ENCODE data around the gene ZNF460. TPM values are rescaled to one million over a fixed set of nuclear protein-coding genes. Genes with fewer than 3 reads are reported as not detected.

Gene ZNF460
- total and polyA plus RNA-seq, 2 of the 13 experiments (the other 11 are each of a cell fraction or from before 2014, with no cell fraction given): 14.5 to 44.8 TPM

DNA sequence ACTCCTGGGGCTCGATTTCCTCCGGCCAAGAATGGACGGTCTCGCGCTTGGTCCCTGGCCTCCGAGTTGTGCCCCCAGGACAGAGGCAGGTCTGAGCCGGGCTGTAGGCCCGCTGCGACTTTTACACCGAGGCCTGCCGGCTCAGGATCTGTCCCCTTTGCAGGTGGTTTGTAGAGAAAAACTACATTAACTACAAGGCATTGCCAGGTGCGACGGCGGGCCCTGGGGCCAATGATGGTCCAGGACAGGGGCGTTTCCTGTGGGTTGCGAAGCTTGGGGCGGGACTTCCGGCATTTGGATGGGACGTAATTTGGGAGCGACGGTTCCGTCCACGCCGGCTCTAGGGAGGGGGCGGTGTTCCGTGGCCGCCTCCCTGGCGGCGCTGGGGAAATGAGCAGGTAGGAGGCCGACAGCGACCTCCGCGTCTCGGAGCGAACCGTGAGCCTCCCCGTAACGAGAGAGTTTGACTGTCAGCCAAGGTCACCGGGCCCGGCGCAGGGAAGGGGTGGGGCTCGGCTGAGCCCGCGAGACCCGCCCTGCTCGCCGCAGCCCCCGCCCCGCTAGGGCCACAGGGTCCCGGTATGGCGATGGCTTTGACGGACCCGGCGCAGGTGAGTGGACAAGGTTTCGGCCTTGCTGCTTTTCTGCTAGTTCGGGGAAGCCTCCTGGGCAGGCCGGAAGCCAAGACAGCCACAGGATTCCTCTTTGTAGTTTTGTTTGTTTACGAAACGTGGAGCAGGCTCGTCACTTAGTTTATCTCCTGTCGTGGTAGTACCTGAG is 39.8 kb upstream of the ZNF460 start, which contains the start of gene ZNF805 (continued):
- TF ChIP-seq, protein P1, sequence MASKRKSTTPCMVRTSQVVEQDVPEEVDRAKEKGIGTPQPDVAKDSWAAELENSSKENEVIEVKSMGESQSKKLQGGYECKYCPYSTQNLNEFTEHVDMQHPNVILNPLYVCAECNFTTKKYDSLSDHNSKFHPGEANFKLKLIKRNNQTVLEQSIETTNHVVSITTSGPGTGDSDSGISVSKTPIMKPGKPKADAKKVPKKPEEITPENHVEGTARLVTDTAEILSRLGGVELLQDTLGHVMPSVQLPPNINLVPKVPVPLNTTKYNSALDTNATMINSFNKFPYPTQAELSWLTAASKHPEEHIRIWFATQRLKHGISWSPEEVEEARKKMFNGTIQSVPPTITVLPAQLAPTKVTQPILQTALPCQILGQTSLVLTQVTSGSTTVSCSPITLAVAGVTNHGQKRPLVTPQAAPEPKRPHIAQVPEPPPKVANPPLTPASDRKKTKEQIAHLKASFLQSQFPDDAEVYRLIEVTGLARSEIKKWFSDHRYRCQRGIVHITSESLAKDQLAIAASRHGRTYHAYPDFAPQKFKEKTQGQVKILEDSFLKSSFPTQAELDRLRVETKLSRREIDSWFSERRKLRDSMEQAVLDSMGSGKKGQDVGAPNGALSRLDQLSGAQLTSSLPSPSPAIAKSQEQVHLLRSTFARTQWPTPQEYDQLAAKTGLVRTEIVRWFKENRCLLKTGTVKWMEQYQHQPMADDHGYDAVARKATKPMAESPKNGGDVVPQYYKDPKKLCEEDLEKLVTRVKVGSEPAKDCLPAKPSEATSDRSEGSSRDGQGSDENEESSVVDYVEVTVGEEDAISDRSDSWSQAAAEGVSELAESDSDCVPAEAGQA (IDR thresholded peaks at IDR 0.05; ENCODE audit: low read depth): peak; percentile 91
- TF ChIP-seq, protein P1 (CRISPR knock-in tag; IDR thresholded peaks at IDR 0.05; ENCODE audit: borderline replicate concordance): no peak
- TF ChIP-seq POLR2A (IDR thresholded peaks at IDR 0.05; ENCODE audit: insufficient read depth in 1 of 2, low read depth in 2 of 2, low read length in 2 of 2) (peak; percentile 68 to 76; a peak in 3 of 4 replicates), ZFP37 (CRISPR knock-in tag; IDR thresholded peaks at IDR 0.05; ENCODE audit: borderline replicate concordance) (peak; percentile 19; the same call in 1 of the 2 replicates), NFYC (CRISPR knock-in tag; IDR thresholded peaks at IDR 0.05) (peak; percentile 91), ZFP82 (CRISPR knock-in tag; IDR thresholded peaks at IDR 0.05; ENCODE audit: borderline replicate concordance) (0 out of 2 replicates have a peak, but pooled peaks have one; percentile 65), AKAP8 (CRISPR knock-in tag; IDR thresholded peaks at IDR 0.05) (peak; percentile 66; the same call in 1 of the 2 replicates), SNAI1 (CRISPR knock-in tag; IDR thresholded peaks at IDR 0.05; ENCODE audit: borderline replicate concordance) (no peak), ZNF543 (CRISPR knock-in tag; IDR thresholded peaks at IDR 0.05) (no peak; the same call in 1 of the 2 replicates)
- TF ChIP-seq, protein P2, sequence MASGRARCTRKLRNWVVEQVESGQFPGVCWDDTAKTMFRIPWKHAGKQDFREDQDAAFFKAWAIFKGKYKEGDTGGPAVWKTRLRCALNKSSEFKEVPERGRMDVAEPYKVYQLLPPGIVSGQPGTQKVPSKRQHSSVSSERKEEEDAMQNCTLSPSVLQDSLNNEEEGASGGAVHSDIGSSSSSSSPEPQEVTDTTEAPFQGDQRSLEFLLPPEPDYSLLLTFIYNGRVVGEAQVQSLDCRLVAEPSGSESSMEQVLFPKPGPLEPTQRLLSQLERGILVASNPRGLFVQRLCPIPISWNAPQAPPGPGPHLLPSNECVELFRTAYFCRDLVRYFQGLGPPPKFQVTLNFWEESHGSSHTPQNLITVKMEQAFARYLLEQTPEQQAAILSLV (CRISPR knock-in tag; IDR thresholded peaks at IDR 0.05; ENCODE audit: borderline replicate concordance): peak; percentile 84; the same call in 1 of the 2 replicates
- TF ChIP-seq, protein P3, sequence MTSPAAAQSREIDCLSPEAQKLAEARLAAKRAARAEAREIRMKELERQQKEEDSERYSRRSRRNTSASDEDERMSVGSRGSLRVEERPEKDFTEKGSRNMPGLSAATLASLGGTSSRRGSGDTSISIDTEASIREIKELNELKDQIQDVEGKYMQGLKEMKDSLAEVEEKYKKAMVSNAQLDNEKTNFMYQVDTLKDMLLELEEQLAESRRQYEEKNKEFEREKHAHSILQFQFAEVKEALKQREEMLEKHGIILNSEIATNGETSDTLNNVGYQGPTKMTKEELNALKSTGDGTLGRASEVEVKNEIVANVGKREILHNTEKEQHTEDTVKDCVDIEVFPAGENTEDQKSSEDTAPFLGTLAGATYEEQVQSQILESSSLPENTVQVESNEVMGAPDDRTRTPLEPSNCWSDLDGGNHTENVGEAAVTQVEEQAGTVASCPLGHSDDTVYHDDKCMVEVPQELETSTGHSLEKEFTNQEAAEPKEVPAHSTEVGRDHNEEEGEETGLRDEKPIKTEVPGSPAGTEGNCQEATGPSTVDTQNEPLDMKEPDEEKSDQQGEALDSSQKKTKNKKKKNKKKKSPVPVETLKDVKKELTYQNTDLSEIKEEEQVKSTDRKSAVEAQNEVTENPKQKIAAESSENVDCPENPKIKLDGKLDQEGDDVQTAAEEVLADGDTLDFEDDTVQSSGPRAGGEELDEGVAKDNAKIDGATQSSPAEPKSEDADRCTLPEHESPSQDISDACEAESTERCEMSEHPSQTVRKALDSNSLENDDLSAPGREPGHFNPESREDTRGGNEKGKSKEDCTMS (CRISPR knock-in tag; conservative IDR thresholded peaks at IDR 0.05): no peak
- TF ChIP-seq, protein P4, sequence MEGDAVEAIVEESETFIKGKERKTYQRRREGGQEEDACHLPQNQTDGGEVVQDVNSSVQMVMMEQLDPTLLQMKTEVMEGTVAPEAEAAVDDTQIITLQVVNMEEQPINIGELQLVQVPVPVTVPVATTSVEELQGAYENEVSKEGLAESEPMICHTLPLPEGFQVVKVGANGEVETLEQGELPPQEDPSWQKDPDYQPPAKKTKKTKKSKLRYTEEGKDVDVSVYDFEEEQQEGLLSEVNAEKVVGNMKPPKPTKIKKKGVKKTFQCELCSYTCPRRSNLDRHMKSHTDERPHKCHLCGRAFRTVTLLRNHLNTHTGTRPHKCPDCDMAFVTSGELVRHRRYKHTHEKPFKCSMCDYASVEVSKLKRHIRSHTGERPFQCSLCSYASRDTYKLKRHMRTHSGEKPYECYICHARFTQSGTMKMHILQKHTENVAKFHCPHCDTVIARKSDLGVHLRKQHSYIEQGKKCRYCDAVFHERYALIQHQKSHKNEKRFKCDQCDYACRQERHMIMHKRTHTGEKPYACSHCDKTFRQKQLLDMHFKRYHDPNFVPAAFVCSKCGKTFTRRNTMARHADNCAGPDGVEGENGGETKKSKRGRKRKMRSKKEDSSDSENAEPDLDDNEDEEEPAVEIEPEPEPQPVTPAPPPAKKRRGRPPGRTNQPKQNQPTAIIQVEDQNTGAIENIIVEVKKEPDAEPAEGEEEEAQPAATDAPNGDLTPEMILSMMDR (CRISPR knock-in tag; IDR thresholded peaks at IDR 0.05): peak; percentile 41
- TF ChIP-seq, protein P5, sequence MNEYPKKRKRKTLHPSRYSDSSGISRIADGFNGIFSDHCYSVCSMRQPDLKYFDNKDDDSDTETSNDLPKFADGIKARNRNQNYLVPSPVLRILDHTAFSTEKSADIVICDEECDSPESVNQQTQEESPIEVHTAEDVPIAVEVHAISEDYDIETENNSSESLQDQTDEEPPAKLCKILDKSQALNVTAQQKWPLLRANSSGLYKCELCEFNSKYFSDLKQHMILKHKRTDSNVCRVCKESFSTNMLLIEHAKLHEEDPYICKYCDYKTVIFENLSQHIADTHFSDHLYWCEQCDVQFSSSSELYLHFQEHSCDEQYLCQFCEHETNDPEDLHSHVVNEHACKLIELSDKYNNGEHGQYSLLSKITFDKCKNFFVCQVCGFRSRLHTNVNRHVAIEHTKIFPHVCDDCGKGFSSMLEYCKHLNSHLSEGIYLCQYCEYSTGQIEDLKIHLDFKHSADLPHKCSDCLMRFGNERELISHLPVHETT (CRISPR knock-in tag; conservative IDR thresholded peaks at IDR 0.05): peak; percentile 97
- TF ChIP-seq, protein P6, sequence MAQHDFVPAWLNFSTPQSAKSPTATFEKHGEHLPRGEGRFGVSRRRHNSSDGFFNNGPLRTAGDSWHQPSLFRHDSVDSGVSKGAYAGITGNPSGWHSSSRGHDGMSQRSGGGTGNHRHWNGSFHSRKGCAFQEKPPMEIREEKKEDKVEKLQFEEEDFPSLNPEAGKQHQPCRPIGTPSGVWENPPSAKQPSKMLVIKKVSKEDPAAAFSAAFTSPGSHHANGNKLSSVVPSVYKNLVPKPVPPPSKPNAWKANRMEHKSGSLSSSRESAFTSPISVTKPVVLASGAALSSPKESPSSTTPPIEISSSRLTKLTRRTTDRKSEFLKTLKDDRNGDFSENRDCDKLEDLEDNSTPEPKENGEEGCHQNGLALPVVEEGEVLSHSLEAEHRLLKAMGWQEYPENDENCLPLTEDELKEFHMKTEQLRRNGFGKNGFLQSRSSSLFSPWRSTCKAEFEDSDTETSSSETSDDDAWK (CRISPR knock-in tag; IDR thresholded peaks at IDR 0.05): no peak
